Neural cell (in vitro differentiated cells): ENCODE results near the gene ECE1. TPM values are rescaled to one million over a fixed set of nuclear protein-coding genes. Genes with fewer than 3 reads are reported as not detected.
"Not testable (repeated sequence)": the region's sequence is repeated elsewhere in the genome, so short reads cannot be mapped to it uniquely, and the experiment has no call there.

Experiments used
- H2AFZ ChIP-seq: fragments of 200-600, 300-800 bp; sonication (generic), shearing (Covaris generic); 2 replicates; pipeline ENCODE4 v1.6.0; 2014; ENCODE audit warnings: low read depth, mild to moderate bottlenecking, antibody characterized with exemption, low read length, moderate library complexity
- H3F3A ChIP-seq: fragments of 200-600 bp; shearing (Covaris generic); 2 replicates; pipeline ENCODE4 v1.6.1; 2016; ENCODE audit warnings: mild to moderate bottlenecking, moderate library complexity, mixed read lengths, antibody characterized with exemption, low read length; ENCODE audit not compliant: insufficient read depth, poor library complexity, severe bottlenecking
- H3K27ac ChIP-seq: fragments of 200-600, 300-800 bp; sonication (generic), shearing (Covaris generic); 2 replicates; pipeline ENCODE4 v1.5.1; 2014; ENCODE audit warnings: mild to moderate bottlenecking, low read length, moderate library complexity
- H3K27me3 ChIP-seq: fragments of 300-800, 200-600 bp; sonication (generic), shearing (Covaris generic); 2 replicates; pipeline ENCODE4 v1.6.0; 2014; ENCODE audit warnings: mild to moderate bottlenecking, low read depth, low read length, moderate library complexity; ENCODE audit not compliant: insufficient read depth
- H3K36me3 ChIP-seq: fragments of 300-800, 200-600 bp; sonication (generic), shearing (Covaris generic); 2 replicates; pipeline ENCODE4 v1.5.1; 2014; ENCODE audit warnings: mild to moderate bottlenecking, antibody characterized with exemption, low read length, moderate library complexity; ENCODE audit not compliant: insufficient read depth
- H3K4me2 ChIP-seq: fragments of 300-800, 200-600 bp; sonication (generic), shearing (Covaris generic); 2 replicates; pipeline ENCODE4 v1.6.0; 2014; ENCODE audit warnings: mild to moderate bottlenecking, low read length
- H3K4me3 ChIP-seq: fragments of 300-800, 200-600 bp; sonication (generic), shearing (Covaris generic); 2 replicates; pipeline ENCODE4 v1.5.1; 2014; ENCODE audit warnings: mild to moderate bottlenecking, low read length, moderate library complexity
- H3K79me2 ChIP-seq: fragments of 200-600 bp; shearing (Covaris generic); replicated peaks from 2 replicates; pipeline ENCODE4 v1.6.0; 2014; ENCODE audit warnings: mild to moderate bottlenecking, low read length, moderate library complexity; ENCODE audit not compliant: insufficient read depth
- H3K9ac ChIP-seq: fragments of 300-800, 200-600 bp; sonication (generic), shearing (Covaris generic); 2 replicates; pipeline ENCODE4 v1.6.1; 2016; ENCODE audit warnings: mild to moderate bottlenecking, low read length, mixed read lengths
- H3K9me2 ChIP-seq: fragments of 200-600 bp; shearing (Covaris generic); 2 replicates; pipeline ENCODE4 v1.6.1; 2016; ENCODE audit warnings: mild to moderate bottlenecking, low read length, mixed read lengths; ENCODE audit not compliant: insufficient read depth
- H3K9me3 ChIP-seq: fragments of 200-600, 300-800 bp; sonication (generic), shearing (Covaris generic); 2 replicates; pipeline ENCODE4 v1.6.1; 2016; ENCODE audit warnings: mild to moderate bottlenecking, mixed run types, low read length, moderate library complexity, mixed read lengths
- H4K20me1 ChIP-seq: fragments of 200-600 bp; shearing (Covaris generic); 2 replicates; pipeline ENCODE4 v1.6.1; 2016; ENCODE audit warnings: mild to moderate bottlenecking, mixed run types; ENCODE audit not compliant: insufficient read depth
- EP300 ChIP-seq: fragments of 450-650 bp; conservative IDR thresholded peaks from 2 replicates; pipeline ENCODE4 v1.6.1; 2014; ENCODE audit warnings: antibody characterized with exemption, mild to moderate bottlenecking, moderate library complexity; ENCODE audit not compliant: poor library complexity, severe bottlenecking
- EZH2 ChIP-seq: fragments of 200-600, 300-800 bp; shearing (Covaris generic), sonication (generic); IDR thresholded peaks from 2 replicates; pipeline ENCODE4 v1.6.1; 2014; ENCODE audit warnings: antibody characterized with exemption, low read length, borderline replicate concordance, mild to moderate bottlenecking; ENCODE audit not compliant: insufficient read depth, poor library complexity, severe bottlenecking
- MXI1 ChIP-seq: fragments of 450-650 bp; conservative IDR thresholded peaks from 2 replicates; pipeline ENCODE4 v1.6.1; 2014; ENCODE audit warnings: antibody characterized with exemption, mild to moderate bottlenecking; ENCODE audit not compliant: poor library complexity, severe bottlenecking
- POLR2AphosphoS5 ChIP-seq: IDR thresholded peaks from 2 replicates; pipeline ENCODE4 v1.6.1; 2012
- RAD21 ChIP-seq: fragments of 450-650 bp; conservative IDR thresholded peaks from 2 replicates; pipeline ENCODE4 v1.6.1; 2014; ENCODE audit warnings: antibody characterized with exemption, mild to moderate bottlenecking, moderate library complexity
- SMC3 ChIP-seq: fragments of 450-650 bp; conservative IDR thresholded peaks from 2 replicates; pipeline ENCODE4 v1.6.1; 2014; ENCODE audit warnings: antibody characterized with exemption, mild to moderate bottlenecking, moderate library complexity; ENCODE audit not compliant: poor library complexity
- TAF1 ChIP-seq: IDR thresholded peaks from 2 replicates; pipeline ENCODE4 v1.6.1; 2012; ENCODE audit warnings: low read depth
- polyA plus RNA-seq: library from polyadenylated mRNA; depleted of rRNA; stranded (reverse); fragments of >200 nt; gene quantifications from 2 replicates; pipeline ENCODE4 v1.2.3, GENCODE V29; 2014

Gene ECE1
- polyA plus RNA-seq, 1 donor from 2014 or later, result 7.8 TPM

GRCh38 chr1:21192871-21193270 is 97.4 kb downstream of the ECE1 start:
- Histone ChIP-seq H3K36me3 (no peaks in the 10 kb centered on the region), H3K79me2 (no peaks in the 10 kb centered on the region), H3K9ac (no peak overlapping the region), H3K4me2 (no peak overlapping the region), H3K4me3 (no peak overlapping the region), H4K20me1 (no peaks in the 10 kb centered on the region), H3K9me3 (no peaks in the 10 kb centered on the region), H3K9me2 (no peaks in the 10 kb centered on the region), H2AFZ (no peak overlapping the region), H3F3A (no peaks in the 10 kb centered on the region), H3K27ac (no peak overlapping the region), H3K27me3 (no peaks in the 10 kb centered on the region)
- no peak for TF ChIP-seq SMC3
- TF ChIP-seq EP300, result peak; percentile 16

GRCh38 chr1:21192284-21192683 is 98.0 kb downstream of the ECE1 start:
- TF ChIP-seq POLR2AphosphoS5, result no peak
- Histone ChIP-seq H3K4me3 (no peak overlapping the region), H3K27me3 (no peaks in the 10 kb centered on the region), H3K27ac (no peak overlapping the region), H3F3A (no peaks in the 10 kb centered on the region), H3K9me2 (no peaks in the 10 kb centered on the region), H2AFZ (no peak overlapping the region), H3K36me3 (no peaks in the 10 kb centered on the region), H3K9ac (no peak overlapping the region), H4K20me1 (no peaks in the 10 kb centered on the region), H3K9me3 (no peaks in the 10 kb centered on the region), H3K79me2 (no peaks in the 10 kb centered on the region), H3K4me2 (no peak overlapping the region)

DNA sequence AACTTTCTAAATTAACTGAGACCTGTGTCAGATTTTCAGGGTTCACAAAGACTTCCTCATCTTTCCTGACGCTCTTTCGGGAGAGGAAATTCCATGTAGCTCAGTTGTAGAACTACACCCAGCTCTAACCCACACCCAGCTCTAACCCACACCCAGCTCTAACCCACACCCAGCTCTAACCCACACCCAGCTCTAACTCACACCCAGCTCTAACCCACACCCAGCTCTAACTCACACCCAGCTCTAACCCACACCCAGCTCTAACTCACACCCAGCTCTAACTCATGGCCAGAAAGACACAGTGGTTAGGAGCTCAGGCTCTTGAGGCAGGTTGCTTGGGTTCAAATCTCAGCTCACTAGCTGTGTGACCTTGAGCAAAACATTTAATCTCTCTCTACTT is 99.5 kb downstream of the ECE1 start:
- H3K27me3 ChIP-seq, result not testable (repeated sequence)

DNA sequence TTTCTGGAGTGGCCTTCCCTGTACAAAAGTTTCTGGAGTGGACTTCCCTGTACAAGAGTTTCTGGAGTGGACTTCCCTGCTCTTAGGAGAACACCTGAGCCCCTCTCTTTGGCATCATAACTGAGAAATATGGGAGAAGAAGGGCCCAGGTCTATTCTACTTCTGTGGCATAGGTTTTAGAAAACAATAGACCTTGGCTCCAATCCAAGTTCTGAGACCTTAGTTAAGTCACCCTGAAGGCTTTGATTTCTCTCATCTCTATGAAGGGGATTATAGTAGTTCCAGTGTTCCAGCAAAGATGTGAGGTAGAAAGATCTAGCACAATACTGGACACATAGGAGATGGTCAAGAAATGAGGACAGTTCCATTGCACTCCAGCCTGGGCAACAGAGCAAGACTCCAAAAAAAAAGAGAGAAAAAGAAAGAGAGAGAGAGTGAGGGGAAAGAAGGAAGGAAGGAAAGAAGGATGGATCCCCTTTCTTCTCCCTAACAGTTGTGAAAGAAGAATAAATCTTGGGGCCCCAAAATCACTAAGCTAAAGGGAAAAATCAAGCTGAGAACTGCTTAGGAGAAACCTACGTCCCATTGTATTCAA is 100.3 kb downstream of the ECE1 start:
- Histone ChIP-seq H3K4me2 (no peak overlapping the region), H3K27me3 (no peaks in the 10 kb centered on the region), H3K36me3 (no peaks in the 10 kb centered on the region), H2AFZ (no peak overlapping the region), H4K20me1 (no peaks in the 10 kb centered on the region), H3K4me3 (no peak overlapping the region), H3K9me2 (no peaks in the 10 kb centered on the region), H3K9ac (no peak overlapping the region), H3K79me2 (no peaks in the 10 kb centered on the region), H3K9me3 (no peaks in the 10 kb centered on the region), H3K27ac (no peak overlapping the region), H3F3A (no peaks in the 10 kb centered on the region)
- TF ChIP-seq MXI1, result no peak
- TF ChIP-seq EP300, result no peak
- TF ChIP-seq TAF1, result no peak
- TF ChIP-seq RAD21, result no peak
- TF ChIP-seq SMC3, result no peak
- no peak for TF ChIP-seq EZH2

More for the DNA sequence above, 99.5 kb downstream of the ECE1 start:
- H2AFZ ChIP-seq, H3F3A ChIP-seq, H3K9ac ChIP-seq, H3K9me2 ChIP-seq, H3K9me3 ChIP-seq, H3K27ac ChIP-seq, H3K79me2 ChIP-seq, H3K4me3 ChIP-seq, H4K20me1 ChIP-seq, H3K36me3 ChIP-seq, H3K4me2 ChIP-seq: not testable (repeated sequence)
